Stimulated activated CD8-positive, alpha-beta memory T cell treated with anti-CD3 and anti-CD28 coated beads, Interleukin-12 subunit alpha, Interleukin-12 subunit beta, amount 100 ng/mL, for 24 hours (primary cell): ENCODE measurements around the gene ENDOD1.
"Not testable (repeated sequence)": the region's sequence is repeated elsewhere in the genome, so short reads cannot be mapped to it uniquely, and the experiment has no call there.

Experiments used
- DNase-seq: peaks from one replicate; pipeline ENCODE4 v3.0.0-alpha.2; 2020; ENCODE audit errors: extremely low read depth

The ENDOD1 gene

DNA sequence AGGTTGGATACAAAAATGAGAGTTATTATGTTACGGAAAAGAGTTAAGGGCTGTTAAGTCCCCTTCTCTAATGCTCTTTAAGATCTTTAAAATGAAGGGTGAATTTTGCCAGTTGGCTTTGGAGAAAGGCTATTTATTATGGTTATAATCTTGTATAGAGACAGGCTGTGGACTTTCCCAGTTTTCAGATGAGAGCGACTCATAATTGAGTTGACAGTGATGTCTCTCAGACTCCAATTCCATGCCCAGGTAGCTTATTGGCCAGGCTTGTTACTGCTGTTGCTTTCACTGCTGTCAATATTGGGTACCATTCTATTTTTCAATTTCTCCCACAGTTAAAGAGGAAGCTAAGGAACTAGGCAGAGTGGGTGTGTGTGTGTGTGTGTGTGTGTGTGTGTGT, 13.1 kb downstream of the ENDOD1 start:
- DNase-seq, result no peak

DNA sequence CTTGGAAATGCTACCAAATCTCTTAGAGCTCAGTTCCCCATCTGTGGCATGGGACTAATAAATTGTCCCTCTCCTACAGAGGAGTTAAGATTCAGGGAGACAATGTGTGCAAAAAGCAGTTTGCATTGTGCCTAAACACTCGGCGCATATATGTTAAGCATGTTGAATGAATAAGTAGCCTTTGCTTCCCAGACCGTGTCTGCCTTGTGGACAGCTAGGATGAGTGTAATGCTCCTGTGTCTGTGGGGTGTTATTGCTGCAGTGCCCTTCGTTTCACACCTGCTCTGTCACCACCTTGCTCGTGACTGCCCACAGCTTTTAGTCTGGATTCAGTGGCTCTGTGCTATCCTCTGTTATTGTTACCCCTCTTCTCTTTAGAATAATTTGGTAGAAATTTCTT, 14.1 kb downstream of the ENDOD1 start:
- DNase-seq, result no peak

DNA sequence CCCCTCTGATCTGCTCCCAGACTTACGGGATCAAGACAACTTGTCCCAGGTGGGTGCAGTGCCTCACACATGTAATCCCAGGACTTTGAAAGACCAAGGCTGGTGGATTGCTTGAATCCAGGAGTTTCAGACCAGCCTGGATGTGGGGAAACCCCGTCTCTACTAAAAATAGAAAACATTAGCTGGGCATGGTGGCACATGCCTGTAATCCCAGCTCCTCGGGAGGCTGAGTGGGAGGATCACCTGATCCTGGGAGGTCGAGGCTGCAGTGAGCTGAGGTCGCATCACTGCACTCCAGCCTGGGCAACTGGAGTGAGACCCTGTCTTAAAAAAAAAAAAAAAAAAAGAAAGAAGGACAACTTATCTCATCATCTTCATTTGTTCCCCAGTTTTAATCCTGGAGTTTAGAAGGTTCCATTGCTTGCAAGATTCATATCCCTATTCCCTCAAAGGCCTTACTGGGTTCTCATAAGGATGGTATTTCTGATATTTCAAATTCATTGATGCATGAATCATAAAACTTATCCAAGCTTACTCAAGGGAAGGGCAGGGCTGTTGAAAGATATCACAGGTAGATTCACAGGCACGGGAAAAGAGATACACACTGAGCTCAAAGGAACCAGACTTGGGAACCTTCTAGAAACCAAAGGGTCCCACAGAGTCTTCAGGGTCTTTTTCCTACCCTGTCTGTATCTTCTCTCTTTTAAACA, 14.6 kb downstream of the ENDOD1 start:
- no peak for DNase-seq

DNA sequence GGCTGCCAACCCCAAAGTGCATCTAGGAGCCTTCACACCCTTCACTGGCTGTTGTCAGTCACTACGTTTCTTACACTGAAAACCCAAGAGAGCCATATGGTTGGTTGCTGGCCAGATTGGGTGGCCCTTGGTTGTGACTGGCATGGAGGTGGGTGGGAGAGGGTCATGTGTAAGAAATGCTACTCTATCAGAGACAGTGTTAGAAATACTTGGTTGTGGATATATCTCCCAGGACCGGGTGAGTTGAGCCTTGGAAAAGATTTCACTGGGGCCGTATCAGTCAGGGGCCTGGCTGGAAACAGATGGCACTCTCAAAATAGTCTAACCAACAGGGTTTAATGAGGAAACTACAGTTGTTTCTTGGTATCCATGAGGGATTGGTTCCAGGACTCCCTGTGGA, 15.2 kb downstream of the ENDOD1 start:
- DNase-seq, result no peak

DNA sequence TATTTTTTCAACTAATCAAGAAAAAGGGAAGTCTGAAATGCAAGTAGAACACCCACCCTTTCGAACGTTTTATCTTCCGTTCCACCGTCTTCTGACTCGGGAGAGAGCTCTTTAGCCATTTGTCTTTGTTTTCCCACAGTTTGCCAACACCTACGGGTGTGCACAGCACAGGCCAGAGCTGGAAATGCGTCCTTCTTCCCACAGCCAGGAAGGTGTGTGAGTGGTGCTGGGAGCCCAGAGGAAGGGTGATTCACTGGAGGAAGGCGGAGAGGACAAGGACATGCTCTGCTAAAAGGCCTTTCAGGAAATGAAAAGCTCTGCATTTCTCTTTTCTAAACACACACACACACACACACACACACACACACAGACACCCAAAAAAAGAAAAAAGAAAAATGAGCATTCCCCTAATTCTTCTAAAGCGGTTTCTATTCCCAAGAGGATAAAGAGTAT, 18.5 kb downstream of the ENDOD1 start:
- DNase-seq, result no peak

DNA sequence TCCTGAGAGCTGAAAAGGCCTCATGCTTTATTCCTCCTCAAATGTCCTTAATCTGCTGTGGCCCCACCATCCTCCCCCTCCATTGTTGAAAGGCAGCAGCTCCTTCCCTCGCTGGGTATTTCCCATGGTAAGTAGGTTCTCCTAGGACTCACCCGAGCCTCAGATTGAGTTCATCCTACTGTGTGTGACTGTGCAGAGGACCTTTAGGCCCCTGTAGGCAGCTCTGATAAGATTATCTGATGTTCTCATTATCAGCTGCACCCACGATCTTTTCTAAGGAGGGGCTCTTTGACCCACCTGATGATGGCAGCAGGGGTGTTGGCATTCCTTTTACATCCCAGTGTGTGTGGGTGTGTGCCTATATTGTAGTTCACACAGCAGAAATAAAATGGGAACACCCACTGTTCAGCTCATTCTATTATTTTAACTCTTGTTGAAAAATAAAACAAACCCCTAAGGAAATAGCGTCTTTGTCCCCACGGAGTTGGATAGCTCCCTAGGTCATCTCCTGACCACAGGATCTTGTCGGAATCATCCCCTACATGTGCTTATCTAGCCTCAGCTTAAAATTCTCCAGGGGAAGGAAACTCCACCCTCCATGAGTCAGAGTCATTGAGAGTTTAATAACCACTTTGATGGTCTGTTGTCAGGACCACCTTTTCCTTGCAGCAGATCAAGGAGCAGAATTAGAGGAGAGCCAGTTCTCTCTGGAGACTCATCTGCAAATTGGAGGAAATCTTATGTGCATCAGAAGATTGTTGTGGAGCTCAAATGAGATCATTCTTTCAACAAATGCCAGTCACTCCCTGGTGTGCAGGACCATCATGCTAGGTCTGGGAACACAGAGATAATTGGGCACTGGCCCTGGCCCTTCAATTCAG, 19.3 kb downstream of the ENDOD1 start:
- no peak for DNase-seq

DNA sequence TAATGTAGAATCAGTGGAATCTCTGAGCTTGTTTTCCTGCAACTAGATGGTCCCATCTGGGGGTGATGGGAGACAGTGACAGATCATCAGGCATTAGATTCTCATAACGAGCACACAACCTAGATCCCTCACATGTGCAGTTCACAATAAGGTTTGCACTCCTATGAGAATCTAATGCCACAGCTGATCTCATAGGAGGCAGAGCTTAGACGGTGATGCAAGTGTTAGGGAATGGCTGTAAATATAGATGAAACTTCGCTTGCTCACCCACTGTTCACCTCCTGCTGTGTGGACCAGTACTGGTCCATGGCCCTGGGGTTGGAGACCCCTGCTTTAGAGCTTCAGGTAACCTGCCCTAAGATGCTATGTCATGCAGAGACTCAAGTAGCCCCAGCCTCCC, 21.8 kb downstream of the ENDOD1 start:
- not testable (repeated sequence) for DNase-seq

DNA sequence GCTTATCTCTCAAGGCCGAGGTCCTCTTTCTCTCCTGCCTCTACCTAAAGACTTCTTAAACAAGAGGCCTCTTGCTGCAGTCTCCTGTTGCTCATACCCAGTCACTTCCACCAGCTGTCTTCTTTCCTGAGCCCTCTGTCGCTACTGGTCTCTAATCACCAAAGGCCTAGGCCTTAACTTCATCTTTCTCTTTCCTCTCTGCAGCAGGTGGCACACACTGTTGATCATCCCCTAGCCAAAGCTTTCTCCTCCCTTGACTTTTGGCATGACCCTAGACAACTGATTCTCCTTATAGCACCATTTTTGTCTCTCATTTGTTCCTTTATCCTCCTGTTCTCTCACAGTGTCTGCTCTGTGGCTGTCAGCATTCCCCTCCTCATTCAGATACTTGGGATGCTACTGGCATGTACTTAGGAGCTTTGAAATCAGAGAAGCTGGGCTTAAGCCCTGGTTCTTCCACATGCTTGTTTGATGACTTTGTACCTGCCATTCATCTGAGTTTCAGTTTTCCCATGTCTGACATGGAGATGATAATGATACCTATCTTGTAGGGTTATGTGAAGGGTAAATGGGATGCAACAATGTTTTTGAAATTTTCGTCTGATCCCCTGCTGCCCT, 22.4 kb downstream of the ENDOD1 start:
- no peak for DNase-seq

DNA sequence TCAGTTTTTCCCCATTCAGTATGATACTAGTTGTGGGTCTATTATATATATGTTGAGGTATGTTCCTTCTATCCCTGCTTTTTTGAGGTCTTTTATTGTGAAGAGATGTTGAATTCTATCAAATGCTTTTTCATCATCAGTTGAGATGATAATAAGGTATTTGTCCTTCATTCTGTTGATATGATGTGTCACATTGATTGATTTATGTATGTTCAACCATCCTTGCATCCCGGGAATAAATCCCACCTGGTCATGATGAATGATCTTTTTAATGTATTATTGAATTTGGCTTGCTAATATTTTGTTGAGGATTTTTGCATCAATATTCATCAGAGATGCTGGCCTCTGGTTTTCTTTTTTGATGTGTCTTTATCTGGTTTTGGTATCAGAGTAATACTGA, 26.0 kb downstream of the ENDOD1 start:
- no peak for DNase-seq

DNA sequence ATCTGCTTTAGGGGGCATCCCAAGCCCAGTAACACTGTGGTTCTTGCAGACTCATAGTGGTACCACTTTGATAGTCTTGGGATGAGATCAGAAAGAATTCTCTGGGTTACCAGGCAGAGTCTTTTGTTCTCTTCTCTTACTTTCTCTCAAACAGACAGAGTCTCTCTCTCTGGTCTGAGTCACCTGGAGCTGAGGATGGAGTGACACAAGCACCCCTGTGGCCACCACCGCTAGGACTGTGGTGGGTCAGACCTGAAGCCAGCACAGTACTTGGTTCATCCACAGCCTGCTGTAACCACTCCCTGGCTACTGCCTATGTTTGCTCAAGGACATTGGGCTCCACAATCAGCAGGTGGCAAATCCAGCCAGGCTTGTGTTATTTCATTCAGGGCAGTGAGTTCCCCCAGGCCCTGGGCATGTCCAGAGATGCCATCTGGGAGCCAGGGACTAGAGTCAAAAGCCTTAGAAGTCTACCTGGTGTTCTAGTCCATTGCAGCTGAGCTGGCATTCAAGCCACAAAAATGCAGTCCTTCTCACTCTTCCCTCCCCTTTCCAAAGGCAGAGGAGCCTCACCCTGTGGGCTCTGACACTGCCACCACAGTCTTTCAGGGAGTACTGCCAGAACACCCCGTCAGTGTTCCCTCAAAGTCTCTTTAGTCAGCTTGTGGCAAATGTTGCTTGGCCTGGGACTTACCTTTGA, 29.9 kb downstream of the ENDOD1 start:
- DNase-seq, result no peak

DNA sequence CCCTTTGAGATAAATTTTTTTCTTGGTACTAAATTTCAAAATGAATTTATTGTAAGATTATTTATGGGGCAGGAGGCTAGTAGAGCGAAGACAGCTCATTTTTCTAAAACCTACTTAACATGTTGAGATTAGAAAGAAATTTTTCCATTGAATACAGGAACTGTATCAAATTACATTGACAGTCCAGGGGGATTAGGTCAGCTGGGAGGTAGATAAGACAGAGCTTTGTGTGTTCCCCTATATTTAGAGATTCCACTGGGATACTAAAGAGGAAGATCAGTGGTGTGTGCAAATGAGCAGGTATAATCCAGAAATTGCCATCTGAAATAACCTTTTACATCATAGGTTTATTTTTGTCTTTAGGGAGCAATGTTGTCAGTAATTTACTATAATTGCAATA, 32.1 kb downstream of the ENDOD1 start:
- DNase-seq, result no peak

DNA sequence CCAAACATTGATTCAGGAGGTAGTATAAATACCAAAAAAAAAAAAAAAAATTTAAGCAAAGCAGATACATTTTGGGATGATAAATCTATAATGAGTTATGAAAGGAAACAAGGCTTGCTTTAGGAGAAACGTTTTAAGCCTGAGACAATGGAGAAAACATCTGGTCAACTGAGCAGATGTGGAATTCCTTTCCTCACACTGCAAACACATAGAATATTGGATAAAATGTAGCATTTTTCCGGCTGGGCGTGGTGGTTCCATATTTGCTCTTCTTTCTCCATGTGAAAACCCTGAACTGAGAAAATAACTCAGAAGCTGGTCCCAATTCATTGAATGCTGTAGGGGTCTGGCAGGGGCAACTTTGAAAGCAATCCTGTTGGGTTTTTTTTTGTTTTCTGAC, 33.9 kb downstream of the ENDOD1 start:
- DNase-seq, result no peak

DNA sequence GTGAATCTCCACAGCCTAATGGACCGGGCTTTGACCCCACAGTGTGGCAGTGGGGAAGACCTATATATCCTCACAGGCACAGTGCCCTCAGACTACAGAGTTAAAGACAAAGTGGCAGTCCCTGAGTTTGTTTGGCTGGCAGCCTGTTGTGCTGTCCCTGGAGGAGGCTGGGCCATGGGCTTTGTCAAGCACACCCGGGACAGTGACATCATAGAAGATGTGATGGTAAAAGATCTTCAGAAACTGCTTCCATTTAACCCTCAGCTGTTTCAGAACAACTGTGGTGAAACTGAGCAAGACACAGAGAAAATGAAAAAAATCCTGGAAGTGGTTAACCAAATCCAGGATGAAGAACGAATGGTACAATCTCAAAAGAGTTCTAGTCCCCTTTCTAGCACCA, 39.0 kb downstream of the ENDOD1 start:
- DNase-seq, result no peak

DNA sequence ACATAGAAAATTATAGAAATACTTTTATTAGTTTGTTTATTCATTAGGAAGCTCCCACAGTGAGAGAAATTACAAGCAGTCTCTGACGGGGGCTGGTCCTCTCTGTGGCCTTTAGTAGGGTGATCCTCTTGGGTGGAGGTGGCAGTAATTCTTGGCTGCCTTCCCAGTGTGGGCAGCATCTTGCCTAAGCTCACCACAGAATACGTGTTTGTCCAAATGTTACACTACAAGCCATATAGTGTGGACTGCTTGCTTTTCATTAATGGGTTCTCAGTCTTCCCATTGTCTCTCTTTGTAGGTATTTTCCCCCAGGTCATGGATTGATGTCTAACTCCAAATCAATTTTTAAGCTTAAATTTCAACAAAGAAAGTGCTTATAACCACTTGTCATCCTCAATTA, 43.3 kb downstream of the ENDOD1 start:
- DNase-seq, result no peak

DNA sequence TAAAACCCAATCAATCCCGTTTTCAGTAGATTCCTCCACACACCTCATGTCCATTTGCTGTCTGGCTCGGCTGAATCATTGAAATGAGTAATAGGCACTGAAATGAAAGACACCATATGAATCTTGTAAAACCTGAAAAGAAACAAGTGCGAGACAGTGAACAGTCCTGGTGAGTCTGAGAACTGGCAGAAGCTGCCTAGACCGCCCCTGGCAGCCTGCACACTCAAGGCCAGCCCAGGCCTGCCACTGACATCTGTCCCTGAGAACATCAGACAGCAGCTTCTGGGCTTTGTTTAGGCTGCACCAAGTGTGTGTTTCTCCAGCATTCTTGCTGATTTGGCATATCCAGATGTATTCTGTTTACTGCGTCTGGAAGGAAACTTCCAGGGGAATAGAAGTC, 44.8 kb downstream of the ENDOD1 start:
- no peak for DNase-seq

DNA sequence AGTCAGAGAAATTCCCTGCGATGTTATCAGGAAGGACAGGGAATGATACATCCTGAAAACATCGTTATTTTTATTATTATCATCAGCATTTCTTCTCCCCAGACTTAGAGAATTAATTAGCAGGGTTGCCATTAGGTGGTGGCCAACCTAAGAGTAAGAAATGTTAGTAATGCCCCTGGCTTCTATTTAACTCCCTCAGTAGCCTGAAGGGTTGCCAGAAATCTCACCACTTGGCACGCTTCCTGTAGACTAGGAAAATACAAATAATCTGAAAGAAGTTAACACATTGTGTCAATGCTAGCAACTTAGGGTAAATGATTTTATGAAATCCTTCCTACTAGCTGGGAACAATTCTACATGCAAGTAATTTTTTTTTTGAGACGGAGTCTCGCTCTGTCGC, 45.5 kb downstream of the ENDOD1 start:
- DNase-seq, result no peak

DNA sequence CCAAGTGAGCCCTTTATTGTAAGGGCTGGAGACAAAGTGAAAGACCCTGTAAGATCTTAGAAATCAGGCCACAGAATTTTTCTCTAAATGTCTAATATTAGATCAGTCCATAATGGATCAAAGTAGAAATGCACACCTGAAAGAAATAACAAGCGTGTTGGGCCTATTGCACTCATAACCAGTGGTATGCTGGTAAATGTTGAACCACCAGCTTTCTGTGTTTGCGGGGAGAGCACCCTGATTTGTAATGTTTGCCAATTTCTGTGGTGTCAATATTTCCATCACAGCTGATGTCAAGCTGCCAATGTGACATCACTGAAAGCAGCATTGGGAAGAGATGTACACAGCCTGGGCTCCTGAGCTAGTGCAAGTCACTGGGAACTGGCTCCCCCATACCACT, 46.2 kb downstream of the ENDOD1 start:
- DNase-seq, result no peak

DNA sequence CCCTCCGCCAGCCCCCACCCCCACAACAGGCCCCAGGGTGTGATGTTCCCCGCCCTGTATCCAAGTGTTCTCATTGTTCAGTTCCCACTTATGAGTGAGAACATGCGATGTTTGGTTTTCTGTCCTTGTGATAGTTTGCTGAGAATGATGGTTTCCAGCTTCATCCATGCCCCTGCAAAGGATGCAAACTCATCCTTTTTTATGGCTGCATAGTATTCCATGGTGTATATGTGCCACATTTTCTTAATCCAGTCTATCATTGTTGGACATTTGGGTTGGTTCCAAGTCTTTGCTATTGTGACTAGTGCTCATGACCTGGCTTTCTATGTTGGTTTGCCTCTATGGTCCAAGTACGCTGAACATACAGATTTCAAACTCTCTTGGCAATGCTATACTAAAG, 47.1 kb downstream of the ENDOD1 start:
- DNase-seq, result not testable (repeated sequence)

DNA sequence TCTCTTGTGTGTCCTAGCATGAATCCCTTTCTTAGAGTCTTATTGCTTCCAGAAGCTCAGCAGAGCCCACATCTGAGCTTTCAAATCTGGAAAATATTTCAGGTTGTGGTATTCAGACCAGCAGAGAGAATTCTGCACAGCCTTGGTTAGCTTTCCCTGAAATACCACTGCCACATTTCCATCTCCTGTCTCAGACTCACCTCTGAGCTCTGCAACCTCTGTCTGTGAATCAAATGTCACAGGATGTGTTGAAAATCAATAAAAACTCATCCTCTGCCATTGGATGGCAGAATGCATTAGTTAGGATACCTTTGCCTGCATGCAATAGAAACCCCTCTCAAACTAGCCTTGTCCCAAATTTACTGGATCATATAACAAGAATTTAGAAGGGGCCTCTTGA, 47.7 kb downstream of the ENDOD1 start:
- no peak for DNase-seq

DNA sequence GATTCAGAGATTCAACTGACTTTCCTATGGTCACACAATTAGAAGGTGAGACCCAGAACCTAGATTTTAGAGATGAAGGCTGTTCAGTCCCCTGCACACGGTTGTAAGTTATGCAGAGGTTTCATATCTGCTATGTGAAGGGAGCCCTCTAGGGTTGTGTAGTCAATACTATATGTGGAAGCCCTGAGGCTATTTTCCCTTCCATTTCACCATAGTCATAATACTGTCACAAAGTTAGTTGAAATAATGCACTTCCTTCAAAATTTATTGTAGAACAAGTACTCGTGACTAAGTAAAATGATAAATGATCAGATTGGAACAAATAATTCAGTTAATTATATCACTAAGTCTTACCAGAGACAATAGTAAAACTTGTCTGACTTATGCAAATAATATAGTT, 48.8 kb downstream of the ENDOD1 start:
- no peak for DNase-seq

DNA sequence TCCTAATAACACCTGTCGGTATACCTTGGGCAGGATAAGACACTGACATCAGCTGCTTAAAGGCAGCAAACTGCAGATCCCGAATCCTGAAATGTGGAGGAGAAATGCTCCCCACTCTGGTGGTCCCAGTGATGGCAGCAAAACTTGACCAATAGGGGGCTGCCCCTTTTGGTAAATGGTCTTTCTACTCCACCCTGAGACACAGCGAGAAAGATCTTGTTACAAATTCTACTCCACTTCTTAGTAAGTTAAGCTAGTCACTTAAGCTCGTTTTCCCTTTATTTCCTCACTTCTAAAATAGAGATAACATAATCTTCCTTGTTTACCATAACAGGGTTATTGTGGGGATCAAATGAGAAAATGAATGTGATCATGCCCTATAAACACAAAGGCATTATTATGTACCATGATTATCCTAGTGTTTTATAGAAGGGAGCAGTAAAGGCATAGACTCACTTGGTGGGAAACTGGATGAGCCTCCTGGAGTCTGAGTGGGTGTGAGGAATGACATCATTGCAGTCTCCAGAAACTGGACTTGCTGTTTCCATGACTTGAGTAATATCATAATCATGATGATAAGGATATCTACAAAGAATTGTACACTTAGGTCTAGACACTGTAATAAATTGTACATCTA, 50.9 kb downstream of the ENDOD1 start:
- no peak for DNase-seq

DNA sequence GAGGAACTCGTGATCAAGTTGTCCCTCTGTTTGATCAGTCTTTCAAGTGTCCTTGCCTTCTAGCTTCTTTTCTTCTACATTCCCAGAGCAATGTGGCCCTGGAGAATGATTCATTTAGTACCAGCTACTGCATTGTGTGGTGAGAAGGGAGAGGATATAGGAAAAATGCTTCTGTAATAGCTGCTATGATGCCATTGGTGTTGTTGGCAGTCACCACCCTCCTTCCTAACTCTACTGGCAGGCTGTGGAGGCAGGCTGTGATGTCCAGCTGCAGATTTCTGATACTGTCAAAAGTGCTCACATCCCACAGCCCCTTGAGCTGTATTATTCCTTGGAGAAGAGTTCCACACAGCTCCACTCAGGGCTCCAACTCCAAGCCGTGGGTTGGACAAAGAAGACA, 52.8 kb downstream of the ENDOD1 start:
- no peak for DNase-seq
